Measurements from ENCODE around the gene IL36B.

Gene IL36B

DNA sequence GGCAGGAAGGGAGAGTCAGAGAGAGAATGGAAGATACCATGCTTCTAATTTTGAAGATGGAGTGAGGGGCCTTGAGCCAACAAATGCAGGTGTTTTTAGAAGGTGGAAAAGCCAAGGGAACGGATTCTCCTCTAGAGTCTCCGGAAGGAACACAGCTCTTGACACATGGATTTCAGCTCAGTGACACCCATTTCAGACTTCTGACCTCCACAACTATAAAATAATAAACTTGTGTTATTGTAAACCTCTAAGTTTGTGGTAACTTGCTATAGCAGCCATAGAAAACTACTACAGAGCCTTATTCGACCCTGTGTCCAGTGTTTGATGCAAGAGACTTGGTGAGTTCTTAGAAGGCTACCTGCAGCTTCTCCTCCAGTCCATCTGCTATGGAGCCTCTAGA lies 22.9 kb upstream of the IL36B start:
- no peak for DNase-seq (ENCODE audit: low spot score)

DNA sequence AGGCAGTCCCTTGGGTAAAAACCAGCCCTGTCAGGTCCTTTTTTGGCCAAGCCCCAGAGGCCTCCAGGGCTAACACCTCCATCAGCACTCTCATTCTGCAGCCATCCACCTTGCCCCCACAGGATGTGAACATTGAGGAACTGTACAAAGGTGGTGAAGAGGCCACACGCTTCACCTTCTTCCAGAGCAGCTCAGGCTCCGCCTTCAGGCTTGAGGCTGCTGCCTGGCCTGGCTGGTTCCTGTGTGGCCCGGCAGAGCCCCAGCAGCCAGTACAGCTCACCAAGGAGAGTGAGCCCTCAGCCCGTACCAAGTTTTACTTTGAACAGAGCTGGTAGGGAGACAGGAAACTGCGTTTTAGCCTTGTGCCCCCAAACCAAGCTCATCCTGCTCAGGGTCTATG lies 22.4 kb upstream of the IL36B start:
- DNase-seq (ENCODE audit: low spot score): no peak

DNA sequence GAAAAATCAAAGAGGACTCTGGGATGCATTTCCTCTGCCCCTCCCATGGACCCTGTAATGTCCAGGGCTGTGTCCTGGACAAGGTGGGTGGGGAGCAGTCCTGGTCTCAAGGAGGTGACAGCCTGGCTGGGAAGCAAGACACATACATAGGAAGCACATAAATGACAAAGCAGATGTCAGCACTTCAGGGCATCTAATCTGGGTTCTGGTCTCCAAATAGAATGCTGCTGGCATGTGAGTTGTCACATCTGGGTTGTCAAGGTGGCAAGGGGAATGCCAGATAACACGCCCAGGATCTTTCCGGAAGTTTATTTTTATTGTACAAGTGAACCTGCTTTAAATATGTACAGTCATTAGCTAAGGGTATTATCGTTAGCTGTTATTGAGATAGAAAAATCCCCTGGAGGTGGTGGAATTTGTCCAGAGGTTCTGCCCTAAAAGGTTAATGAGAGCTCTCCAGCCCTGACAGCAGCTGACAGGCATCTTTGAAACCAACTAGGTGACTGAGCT lies 20.7 kb upstream of the IL36B start:
- no peak for DNase-seq (ENCODE audit: low spot score)

DNA sequence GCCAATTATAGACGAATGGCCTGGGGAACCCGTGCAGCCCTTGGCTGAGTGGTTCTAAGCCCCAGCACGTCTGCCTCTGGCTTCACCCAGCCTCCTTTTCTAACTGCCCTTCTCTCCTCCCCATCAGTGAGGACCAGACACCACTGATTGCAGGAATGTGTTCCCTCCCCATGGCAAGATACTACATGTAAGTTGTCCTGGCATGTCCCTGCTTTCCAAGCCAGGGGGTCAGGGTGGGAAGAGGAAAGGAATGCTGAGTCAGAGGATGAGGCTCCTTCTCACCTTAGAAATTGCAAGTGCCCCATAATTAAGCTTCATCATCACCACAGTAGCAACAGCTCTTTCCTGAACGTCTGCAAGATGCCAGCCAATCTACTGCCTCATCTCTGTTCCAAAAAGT lies 19.9 kb upstream of the IL36B start:
- no peak for DNase-seq (ENCODE audit: low spot score)

DNA sequence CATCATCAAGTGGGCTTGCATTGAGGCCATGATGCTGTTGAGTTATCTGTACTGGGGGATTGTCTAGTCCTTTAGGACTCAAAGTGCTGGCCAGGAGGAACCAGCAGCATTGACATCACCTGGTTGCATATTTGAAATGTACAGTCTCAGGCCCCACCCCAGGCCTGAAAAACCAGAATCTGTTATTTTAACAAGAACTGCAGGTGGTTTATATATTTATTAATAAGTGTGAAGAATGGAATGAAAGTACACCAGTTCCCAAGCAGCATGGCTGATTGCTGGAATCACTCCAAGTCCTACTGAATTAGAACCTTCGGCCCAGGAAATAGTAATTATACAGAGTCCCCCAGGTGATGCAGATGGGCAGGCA lies 17.9 kb upstream of the IL36B start:
- DNase-seq (ENCODE audit: low spot score): no peak

DNA sequence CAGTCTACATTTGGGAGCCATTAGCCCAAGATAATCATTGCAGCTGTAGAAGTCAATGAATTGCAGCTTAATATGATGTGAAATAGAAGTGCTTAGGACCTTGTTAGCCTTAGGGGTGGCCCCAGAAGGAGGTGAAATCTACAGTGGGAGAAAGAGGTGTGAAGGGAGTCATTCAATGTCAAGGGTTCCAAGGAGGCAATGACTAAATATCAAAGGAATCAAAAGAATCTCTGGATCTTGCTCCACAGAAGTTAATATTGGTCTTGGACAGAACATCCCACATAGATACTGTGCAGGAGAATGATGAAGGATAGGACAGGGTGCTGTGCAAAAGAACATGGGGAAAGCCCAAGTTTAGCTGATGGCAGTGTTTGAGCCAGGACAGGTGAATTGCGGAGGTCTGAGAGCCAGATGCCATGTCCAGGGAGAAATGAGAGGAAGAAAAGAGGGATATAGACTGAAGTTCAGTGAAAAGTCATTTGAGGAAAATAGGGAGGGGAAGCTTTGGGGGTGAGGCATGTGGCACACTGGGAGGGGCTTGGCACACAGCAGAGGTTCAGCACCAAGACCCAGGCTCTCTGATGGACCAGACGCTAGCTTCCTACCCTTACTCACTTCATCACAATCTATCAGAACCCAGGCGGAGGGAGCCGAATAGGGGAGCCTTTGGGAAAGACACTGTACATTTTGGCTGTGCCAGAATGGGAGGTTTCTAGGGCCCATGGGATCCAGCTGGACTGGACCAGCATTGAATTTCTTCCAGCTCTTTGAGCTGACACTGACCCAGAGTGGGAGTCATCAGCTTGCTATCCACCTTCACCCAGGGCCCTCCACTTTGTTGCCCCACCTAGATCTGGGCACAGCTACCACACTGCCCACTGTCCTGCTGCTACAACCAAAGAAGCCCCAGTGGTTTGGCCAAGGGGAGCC lies 17.3 kb upstream of the IL36B start:
- DNase-seq (ENCODE audit: low spot score): no peak

DNA sequence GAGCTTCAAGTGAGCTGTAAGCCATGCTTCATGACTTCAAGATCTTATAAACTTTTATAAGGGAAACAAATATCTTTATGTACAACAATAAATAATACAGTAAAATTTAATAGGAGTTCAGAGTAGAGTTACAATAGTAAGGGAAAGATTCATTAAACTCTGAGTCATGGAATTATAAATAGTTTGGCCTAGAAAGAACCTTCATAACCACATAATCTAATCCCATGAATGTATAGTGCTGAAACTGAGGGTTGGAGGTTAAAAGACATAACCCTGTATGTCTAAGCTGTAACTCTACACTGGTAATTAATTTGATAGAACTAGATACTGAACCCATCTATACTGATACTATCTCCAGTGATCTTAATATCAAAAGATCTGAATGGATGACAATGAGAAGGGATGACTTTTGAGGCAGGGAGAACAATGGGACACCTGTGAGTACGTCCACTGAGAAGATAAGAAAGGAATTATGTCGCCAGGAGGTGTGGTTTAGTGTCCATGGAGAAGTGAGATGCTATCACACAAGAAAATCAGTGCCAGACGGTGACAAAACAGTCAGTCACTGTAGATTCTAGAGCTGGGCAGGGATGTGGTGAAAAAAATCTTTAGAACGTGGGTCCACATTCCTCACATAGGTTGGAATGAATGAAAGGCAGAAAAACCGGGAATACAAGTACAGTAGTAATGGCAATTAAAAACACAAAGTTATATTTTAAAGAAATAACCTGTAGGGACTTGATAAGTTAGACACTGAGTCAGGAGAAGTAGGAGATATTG lies 16.2 kb upstream of the IL36B start:
- no peak for DNase-seq (ENCODE audit: low spot score)

DNA sequence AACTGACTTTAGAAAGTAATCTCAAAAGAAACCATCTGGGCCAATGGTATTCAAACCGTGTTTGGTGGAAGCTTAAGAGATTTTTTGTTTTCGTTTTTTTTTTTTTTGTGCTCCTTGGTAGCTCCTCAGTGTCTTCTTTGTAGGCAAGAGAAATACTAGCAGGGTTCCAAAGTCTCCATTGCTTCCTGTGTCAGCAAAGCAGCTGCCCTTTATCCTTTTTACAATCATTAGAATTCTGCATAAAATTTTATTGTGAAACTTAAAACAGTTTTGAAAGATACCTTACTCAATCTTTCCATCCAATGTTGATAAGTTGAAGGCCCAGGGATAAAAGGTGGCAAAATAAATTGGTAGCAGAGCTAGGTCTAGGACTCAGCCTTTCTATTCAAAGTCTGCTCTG lies 15.6 kb upstream of the IL36B start:
- no peak for DNase-seq (ENCODE audit: low spot score)

DNA sequence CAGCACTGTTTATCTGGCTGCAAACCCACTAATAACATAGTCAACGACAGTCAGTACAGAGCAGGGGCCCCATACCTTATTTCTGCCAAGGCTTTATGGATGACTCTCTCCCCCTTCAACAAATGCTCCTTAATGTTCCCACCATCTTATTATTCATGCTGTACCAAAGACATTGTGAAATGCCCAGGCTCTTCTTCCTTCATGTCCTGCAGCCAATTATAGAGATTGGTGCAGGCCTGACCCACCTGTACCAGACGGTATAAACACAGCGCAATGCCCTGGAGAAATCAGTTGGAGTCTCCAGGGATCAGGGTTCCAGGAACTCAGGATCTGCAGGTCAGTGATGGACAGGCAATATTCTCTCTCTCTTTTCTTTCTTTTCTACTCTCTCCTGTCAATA lies 15.0 kb upstream of the IL36B start, which contains the start of gene IL1F10:
Gene IL1F10 (plus strand): TSS at position 290 of the 400 bp plus-strand sequence. CDS start 4,769 bp downstream, outside the sequence.
- no peak for DNase-seq (ENCODE audit: low spot score)

DNA sequence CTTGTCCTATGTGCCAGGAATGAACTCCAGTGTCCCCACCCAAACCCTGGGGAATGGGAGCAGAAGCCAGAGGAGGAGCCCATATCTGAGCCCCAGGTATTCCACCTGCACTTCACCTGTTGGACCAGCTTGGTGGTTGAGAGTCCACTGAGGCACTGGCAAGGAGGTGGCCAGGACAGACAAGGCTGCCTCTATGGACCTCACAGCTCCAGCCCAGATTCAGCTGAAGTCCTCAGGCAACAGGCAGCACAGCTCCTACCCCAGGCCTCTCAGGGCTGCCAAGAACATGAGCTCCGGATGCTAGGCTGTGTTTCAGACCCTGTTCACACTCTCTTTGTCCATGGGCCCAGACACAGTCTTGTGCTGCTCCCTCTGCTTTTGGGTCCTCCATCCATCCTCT lies 12.2 kb upstream of the IL36B start:
- no peak for DNase-seq (ENCODE audit: low spot score)

DNA sequence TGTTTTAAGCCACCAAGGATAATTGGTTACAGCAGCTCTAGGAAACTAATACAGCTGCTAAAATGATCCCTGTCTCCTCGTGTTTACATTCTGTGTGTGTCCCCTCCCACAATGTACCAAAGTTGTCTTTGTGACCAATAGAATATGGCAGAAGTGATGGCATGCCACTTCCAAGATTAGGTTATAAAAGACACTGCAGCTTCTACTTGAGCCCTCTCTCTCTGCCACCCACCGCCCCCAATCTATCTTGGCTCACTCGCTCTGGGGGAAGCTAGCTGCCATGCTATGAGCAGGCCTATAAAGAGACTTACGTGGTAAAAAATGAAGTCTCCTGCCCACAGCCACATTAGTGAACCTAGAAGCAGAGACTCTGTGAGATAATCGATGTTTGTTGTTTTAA lies 11.6 kb upstream of the IL36B start:
- DNase-seq (ENCODE audit: low spot score): no peak

DNA sequence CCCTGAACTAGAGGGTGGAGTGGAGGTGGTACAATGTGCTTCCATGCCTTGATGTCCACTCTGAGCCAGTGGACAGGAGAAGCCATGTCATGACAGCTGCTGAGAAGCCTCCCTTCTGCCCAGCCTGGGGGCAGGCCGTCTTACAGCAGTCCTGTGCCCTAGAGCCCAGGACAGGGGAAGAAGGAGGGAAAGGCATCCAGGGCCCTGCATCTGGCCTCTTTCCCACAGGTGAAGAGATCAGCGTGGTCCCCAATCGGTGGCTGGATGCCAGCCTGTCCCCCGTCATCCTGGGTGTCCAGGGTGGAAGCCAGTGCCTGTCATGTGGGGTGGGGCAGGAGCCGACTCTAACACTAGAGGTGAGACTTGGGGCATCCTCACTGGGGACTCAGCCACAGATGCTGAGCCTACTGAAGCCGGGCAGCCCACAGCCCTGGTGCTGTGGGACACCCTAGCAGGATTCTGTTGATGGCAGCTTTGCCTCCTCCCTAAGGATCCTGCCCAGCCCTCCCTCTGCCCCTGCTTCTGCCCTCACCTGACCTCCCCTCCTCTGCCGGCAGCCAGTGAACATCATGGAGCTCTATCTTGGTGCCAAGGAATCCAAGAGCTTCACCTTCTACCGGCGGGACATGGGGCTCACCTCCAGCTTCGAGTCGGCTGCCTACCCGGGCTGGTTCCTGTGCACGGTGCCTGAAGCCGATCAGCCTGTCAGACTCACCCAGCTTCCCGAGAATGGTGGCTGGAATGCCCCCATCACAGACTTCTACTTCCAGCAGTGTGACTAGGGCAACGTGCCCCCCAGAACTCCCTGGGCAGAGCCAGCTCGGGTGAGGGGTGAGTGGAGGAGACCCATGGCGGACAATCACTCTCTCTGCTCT lies 9.5 kb upstream of the IL36B start:
- no peak for DNase-seq (ENCODE audit: low spot score)

DNA sequence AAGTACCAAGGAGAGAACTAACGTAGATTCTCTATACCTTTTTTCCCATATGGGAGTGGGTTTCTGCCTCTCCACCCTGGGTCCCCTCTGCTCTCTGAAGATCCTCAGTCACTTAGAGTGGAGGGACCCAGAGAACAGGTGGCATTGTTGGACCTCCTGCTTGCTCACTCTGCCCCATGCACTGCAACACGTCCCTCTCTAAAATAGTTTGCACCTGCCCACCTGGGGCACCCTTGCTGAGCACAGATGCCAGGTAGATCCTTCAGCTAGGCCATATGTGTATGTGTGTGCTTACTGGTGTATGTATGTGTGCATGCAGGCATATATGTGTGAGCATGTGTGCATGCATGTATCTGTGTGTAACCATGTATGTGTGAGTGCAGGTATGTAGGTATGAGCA lies 8.6 kb upstream of the IL36B start:
- no peak for DNase-seq (ENCODE audit: low spot score)

DNA sequence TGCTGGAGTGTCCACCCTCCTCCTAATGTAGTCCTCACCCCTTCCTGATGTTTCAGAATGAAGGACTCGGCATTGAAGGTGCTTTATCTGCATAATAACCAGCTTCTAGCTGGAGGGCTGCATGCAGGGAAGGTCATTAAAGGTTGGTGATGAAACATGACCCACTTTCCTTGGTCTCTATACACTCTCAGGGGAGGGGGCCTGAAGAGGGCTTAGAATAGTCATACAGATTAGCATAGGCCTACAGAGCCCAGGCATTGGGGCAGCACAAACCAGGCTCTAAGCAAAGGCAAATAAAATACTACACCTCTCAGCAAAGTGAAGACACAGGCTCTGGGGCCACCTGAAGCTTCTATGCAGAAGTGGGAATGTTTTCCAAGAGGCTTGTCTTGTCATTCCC lies 8.1 kb upstream of the IL36B start:
- DNase-seq (ENCODE audit: low spot score): no peak

DNA sequence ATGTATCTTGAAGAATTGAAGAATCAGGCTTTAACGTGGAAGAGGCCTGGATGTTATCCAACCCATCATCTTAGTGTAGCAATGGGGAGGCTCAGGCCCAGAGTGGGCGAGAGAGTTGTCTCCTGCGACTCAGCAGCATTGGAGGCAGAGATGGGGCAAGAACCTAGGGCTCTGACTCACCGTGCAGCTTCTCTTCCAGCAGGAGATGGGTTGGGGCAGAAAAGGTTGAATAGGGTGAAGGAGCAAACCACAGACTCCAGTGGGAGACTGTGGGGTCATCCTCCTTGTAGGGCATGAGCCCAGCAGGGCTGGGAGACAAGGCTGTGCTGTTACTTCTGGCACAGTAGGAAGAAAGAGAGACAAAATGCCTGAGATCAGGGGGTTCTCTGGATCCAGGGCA lies 7.7 kb upstream of the IL36B start:
- DNase-seq (ENCODE audit: low spot score): no peak

DNA sequence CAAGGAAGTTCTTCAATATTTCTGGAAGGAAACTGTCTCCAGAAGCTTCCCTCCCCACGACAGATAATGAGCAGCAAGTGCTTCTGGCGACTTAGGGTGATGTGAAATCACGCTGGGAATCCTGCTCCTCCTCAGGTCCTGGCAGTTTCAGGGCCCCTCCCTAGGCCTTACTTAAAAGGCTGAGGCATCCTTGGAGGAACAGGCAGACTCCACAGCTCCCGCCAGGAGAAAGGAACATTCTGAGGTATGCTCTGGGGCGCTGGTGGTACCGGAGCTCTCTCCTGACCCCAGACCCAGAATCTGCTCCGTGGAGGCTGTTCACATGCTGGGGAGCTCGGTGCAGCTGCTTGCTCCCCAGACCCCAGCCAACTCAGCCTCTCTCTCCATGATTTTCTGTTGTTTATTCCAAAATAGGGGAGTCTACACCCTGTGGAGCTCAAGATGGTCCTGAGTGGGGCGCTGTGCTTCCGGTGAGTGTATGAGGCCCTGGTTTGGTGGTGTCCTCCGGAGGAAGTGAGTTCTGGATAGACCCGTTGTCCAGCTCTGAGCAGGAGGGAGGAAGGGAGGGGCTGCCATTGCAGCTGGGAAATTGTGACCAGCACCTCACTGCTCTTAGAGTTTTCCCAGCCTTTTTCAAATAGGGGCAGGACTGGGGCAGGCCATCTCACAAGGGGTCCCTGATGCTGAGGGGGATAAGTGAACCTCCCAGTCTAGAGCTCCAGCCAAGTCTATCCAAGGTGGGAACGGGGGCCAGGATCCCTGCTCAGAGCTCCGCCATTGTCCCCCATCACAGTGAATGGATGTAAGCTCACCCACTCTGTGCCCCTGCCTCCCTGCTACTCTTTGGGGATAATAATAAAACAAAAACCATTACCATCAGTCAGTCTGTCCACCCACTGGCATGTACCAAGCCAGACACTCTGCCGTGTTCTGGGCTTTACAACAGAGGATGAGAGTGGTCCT lies 6.6 kb upstream of the IL36B start, which contains the start of gene IL36RN:
Gene IL36RN (plus strand): TSS at position 201 of the 963 bp plus-strand sequence. CDS start 241 bp downstream, at position 442.
- DNase-seq (ENCODE audit: low spot score): no peak

DNA sequence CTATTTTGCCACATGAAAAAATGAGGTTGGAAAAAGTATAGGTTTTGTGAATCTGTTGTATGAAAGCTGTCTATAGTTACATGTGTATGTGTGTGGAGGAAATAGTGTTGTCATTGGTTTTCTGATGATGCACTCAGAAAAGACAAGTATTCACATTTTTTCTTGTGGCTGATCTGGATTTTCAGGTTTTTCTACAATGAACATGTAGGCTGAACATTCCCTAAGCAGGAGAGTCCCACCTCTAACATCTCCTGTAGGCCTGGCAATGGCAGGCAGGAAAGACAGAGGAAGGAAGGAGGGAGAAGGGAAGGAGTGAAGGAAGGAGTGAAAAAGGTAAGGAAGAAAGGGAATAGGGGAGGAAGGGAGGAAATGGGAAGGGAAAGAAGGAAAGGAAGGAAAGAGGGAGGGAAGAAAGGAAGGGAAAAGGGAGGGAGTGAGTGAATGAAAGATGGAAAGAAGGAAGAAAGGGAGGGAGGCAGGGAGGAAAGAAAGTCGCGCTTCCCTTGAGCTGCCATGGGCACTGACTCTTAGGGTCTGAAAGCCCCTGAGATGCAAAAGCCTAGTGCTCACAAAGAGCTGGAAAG lies 5.8 kb upstream of the IL36B start:
- DNase-seq (ENCODE audit: low spot score): no peak

DNA sequence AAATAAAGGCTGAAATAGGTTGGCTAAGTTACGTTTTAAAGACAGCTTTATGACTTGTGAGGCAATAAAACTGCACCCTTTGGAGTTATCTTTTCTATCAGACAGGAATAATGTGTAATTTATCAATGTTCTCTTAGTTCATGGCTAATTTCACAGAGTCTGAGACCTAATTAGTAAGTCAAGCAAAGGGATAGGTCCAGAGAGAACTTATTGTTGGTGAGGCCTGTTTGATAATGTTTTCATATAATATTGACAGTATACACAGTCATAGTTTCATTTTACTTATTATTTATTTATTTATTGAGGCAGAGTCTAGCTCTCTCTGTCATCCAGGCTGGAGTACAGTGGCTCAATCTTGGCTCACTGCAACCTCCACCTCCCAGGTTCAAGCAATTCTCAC lies 4.5 kb upstream of the IL36B start:
- no peak for DNase-seq (ENCODE audit: low spot score)

DNA sequence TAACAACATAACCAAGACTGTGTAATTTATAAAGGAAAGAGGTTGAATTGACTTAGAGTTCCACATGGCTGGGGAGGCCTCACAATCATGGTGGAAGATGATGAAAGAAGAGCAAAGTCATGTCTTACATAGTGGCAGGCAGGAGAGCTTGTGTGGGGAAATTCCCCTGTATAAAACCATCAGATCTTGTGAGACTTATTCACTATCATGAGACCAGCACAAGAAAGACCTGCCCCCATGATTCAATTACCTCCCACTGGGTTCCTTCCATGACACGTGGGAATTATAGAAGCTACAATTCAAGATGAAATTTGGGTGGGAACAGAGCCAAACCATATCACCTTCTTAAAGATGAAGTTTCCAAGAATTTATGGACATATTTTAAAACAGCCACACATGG lies 3.9 kb upstream of the IL36B start:
- no peak for DNase-seq (ENCODE audit: low spot score)

DNA sequence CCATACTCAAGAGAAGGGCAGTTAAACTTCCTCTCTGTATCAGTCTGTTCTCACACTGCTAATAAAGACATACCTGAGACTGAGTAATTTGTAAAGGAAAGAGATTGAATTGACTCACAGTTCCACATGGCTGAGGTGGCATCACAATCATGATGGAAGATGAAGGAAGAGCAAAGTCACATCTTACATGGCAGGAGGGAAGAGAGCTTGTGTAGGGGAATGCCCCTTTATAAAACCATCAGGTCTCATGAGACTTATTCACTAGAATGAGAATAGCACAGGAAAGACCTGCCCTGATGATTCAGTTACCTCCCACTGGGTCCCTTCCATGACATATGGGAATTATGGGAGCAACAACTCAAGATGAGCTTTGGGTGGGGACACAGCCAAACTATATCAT lies 1.4 kb upstream of the IL36B start:
- no peak for DNase-seq (ENCODE audit: low spot score)

Data from AG08396 (cell line).